Stimulated activated CD8-positive, alpha-beta memory T cell treated with anti-CD3 and anti-CD28 coated beads, Interleukin-7, amount 100 ng/mL, for 24 hours (primary cell): ENCODE results near the gene PTPN4.

Source experiments
- DNase-seq: peaks from one replicate; pipeline ENCODE4 v3.0.0-alpha.2; 2020; ENCODE audit warnings: low read depth

Gene PTPN4

GRCh38 chr2:119809339-119810048 lies 49.8 kb downstream of the PTPN4 start:
- DNase-seq = no peak

DNA sequence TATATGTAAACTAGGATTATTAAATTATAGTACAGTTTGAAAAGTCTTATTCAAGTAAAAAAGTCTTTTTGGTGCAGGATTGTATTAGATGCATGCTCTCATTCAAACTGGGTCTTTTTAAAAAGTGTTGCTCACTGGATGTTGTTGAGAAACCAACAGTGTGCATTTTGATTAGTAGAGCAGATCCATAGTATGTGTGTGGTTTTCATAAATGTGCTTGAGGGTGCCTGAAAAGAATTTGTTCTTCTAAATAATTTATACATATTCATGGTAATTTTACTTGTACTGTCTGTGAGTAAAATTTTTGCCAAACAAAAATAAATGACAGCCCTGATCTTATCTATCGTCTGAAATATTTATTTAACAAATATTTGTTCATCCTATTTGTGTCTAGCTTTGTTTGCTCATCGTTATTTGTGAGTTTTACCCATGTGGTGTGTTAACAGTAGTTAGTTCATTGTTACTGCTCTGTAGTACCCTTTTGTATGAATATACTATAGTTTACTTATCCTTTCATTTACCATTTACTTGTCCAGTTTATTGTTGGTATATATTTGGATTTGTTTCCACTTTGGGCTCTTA lies 50.4 kb downstream of the PTPN4 start:
- no peak for DNase-seq

DNA sequence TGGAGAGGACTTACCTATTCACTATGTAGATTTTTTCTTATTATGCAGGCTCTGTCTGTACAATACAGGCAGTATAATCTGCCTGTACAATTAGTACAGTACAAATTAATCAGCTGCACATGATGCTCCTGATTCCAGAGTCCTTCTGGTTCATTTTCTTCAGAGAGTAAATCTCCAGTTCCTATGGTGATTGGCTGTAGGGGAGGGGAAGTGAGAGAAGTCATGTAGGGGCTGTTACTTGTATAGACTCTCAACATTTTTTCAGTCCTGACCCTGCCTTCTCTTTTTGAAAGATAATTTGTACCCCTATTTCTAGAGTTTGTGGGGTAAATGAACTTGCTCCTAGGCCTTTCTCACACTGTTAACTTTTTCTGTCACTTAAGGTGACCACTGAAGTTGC lies 54.5 kb downstream of the PTPN4 start:
- no peak for DNase-seq

DNA sequence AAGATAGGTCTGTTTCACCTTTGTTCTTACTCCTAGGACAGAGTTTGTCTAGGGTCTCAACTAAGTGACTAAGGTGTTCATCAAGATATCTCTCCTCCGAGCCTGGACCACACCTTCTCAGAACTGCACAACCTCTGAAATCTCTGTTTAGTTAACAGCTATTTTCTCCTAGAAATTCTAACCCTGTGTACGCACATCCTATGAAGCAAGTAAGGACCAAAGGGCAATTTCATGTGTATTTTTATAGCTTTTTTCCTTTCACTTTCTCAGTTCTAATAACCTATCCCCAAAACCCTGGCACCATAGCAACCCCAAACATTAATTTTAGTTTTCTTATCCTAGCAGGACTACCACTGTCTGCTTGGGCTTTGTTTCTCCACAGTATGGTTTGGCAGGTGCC lies 59.1 kb downstream of the PTPN4 start:
- no peak for DNase-seq

GRCh38 chr2:119819846-119820245 lies 60.1 kb downstream of the PTPN4 start:
- DNase-seq = no peak

GRCh38 chr2:119820275-119820674 lies 60.6 kb downstream of the PTPN4 start:
- no peak for DNase-seq

DNA sequence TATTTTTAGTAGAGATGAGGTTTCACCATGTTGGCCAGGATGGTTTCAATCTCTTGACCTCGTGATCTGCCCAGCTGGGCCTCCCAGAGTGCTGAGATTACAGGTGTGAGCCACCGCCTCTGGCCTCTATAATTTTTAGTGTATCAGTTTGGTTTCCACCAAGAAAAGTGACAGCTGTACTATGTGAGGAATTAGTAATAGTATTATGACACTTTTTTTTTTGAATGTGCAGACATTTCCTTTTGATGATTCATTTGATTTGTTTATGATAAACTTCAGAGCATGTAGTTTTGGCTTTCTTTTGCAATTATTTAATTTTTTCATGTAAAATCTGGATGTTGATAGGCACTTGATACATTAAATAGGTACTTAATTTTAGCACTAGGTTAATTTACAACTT lies 61.5 kb downstream of the PTPN4 start:
- DNase-seq = no peak

- DNase-seq = no peak
Observed at GRCh38 chr2:119823734-119824334, 64.1 kb downstream of the PTPN4 start.

DNA sequence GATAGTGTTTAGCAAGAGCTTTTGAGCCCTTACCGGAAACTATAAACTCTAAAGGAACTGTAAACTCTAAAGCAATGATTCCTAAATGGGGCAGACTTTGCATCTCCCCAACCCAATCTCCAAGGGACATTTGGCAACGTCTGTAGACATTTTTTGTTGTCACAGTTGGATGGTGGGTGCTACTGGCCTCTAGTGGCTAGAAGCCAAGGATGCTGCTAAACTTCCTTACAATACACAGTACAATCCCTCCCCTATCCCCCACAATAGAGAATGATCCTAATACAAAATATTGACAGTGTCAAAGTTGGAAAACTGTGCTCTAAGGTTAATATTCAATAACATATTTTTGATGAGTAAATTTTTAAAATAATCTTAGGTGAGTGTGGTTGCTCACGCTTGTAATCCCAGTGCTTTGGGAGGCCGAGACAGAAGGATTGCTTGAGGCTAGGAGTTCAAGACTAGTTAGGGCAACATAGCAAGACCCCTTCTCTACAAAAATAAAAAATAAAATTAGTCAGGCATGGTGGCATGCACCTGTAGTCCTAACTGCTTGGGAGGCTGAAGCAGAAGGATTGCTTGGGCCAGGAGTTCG lies 66.7 kb downstream of the PTPN4 start:
- DNase-seq = no peak

GRCh38 chr2:119827866-119828507 lies 68.3 kb downstream of the PTPN4 start:
- no peak for DNase-seq

- DNase-seq = no peak
Observed at GRCh38 chr2:119836455-119837142, 76.9 kb downstream of the PTPN4 start.

DNA sequence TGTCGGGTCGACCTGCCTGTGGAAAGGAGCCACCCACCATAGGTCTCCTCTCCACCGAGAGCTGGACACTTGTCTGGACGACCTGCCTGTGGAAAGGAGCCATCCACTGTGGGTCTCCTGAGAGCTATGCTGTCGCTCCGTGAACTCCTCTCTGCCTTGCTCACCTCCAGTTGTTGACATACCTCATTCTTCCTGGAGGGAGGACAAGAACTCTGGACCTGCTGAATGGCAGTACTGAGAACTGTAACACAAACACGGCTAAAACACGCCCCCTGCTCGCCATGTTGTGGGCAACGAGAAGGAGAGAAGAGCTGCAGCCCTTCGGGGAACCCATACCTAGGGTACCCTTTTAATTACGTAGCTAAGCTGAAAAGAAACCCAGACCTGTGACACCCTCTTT lies 77.6 kb downstream of the PTPN4 start:
- DNase-seq = no peak

GRCh38 chr2:119837759-119838158 lies 78.0 kb downstream of the PTPN4 start:
- no peak for DNase-seq

DNA sequence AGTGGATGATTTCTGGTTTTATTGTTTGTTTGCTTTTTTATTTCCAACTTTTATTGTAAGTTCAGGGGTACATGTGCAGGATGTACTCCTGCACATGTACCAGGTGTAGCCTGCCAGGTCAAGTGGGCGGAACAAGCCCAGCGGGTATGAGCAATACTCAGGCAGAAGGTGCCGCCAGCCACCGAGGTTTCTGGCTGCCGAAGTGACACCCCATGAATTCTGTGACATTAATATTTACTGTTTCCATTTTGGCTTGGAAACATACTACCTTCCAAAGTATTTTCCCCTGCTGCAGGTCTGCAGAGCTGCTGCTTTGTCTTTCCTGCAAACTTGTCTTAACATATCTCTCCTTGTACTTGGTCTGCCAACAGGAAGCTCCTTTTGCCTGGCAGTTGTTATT lies 78.5 kb downstream of the PTPN4 start:
- no peak for DNase-seq

GRCh38 chr2:119841550-119841949 lies 81.8 kb downstream of the PTPN4 start:
- no peak for DNase-seq

- DNase-seq = no peak
Observed at GRCh38 chr2:119846021-119846420, 86.3 kb downstream of the PTPN4 start.

- DNase-seq = no peak
Observed at GRCh38 chr2:119849838-119850565, 90.3 kb downstream of the PTPN4 start.

DNA sequence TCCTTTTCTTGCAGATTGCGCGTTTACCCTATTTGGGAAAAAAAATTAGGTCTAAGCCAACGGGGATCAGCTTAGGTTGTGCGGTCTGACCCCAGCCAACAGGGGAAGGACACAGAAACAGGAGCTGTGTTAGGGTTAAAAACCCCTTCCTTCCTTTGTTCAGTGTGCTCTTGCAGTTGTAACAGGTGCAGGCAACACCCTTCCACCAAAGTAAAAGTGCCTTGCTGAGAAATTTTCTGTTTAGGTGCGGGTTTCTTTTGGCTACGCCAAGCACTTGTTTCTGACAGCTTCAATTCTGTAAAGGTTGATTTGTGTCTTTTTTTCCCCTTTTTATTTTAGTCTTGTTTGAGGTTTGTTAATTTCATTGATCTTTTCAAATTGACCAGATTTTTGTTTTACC lies 92.5 kb downstream of the PTPN4 start:
- no peak for DNase-seq

DNA sequence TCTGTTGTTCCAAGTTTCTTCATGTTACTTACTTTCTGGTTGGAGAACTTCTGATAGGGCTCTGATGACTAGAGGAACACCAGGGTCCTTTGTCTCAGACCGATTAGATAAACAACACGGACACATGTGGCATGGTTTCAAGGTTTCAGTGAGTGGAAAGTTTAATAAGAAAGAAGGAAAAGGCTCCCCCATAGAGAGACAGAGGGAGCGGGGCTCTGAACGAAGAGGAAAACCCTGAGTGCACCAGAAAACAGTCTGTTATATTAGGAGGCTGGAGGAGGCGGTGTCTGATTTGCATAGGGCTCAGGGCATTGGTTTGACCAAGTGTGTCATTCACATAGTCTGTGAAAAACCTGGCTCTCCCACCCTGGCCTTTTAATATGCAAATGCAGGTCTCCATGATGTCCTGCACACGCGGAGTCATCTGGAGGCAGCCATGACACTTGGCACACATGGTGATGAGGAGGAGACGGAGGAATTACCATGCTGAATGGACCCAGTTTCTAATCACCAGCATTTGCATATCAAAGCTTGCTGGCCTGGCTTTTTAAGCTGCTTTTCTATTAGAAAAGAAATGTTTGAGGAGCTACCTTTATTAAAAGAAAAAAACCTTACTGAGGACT lies 94.2 kb downstream of the PTPN4 start:
- DNase-seq = no peak

- DNase-seq = no peak
Observed at GRCh38 chr2:119856469-119856901, 96.8 kb downstream of the PTPN4 start.

DNA sequence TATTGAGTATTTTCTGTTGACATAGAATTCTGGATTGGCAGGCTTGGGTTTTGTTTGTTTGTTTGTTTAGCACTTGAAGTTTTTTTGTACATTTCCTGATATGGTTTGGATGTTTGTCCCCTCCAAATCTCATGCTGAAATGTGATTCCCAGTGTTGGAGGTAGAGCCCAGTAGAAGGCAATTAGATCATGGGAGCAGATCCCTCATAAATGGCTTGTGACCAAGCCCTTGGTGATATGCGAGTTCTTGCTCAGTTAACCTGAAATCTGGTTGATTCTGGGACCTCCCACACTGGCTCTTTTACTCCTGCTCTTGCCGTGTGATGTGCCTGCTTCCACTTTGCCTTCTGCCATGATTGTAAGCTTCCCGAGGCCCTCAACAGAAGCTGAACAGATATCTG lies 98.0 kb downstream of the PTPN4 start:
- no peak for DNase-seq
